ENCODE data around the gene MCF2L.

MCF2L gene

GRCh38 chr13:112951674-112952371, 17.2 kb upstream of the MCF2L start:
- DNase-seq (ENCODE audit: low read depth in 2 of 2) = no peak

- DNase-seq (ENCODE audit: low read depth in 2 of 2) = no peak
These were observed 16.1 kb upstream of the MCF2L start for GRCh38 chr13:112952759-112953551.

- DNase-seq (ENCODE audit: low read depth in 2 of 2) = no peak
These were observed 15.2 kb upstream of the MCF2L start for GRCh38 chr13:112953591-112954487.

GRCh38 chr13:112954488-112955270, 14.3 kb upstream of the MCF2L start:
- DNase-seq (ENCODE audit: low read depth in 2 of 2) = no peak

GRCh38 chr13:112955271-112955937, 13.6 kb upstream of the MCF2L start:
- DNase-seq (ENCODE audit: low read depth in 2 of 2) = no peak

- no peak for DNase-seq (ENCODE audit: low read depth in 2 of 2)
These were observed 13.1 kb upstream of the MCF2L start for GRCh38 chr13:112955956-112956355.

- no peak for DNase-seq (ENCODE audit: low read depth in 2 of 2)
These were observed 12.3 kb upstream of the MCF2L start for GRCh38 chr13:112956571-112957294.

- no peak for DNase-seq (ENCODE audit: low read depth in 2 of 2)
These were observed 11.7 kb upstream of the MCF2L start for GRCh38 chr13:112957295-112957677.

- no peak for DNase-seq (ENCODE audit: low read depth in 2 of 2)
These were observed 10.7 kb upstream of the MCF2L start for GRCh38 chr13:112958127-112958989.

- no peak for DNase-seq (ENCODE audit: low read depth in 2 of 2)
These were observed 9.8 kb upstream of the MCF2L start for GRCh38 chr13:112959206-112959605.

GRCh38 chr13:112959701-112960542, 9.1 kb upstream of the MCF2L start:
- DNase-seq (ENCODE audit: low read depth in 2 of 2) = no peak

- no peak for DNase-seq (ENCODE audit: low read depth in 2 of 2)
These were observed 8.3 kb upstream of the MCF2L start for GRCh38 chr13:112960706-112961105.

GRCh38 chr13:112961457-112962369, 7.3 kb upstream of the MCF2L start:
- no peak for DNase-seq (ENCODE audit: low read depth in 2 of 2)

GRCh38 chr13:112962396-112962795, 6.6 kb upstream of the MCF2L start:
- DNase-seq (ENCODE audit: low read depth in 2 of 2) = no peak

GRCh38 chr13:112962911-112963625, 5.9 kb upstream of the MCF2L start:
- DNase-seq (ENCODE audit: low read depth in 2 of 2) = no peak

- no peak for DNase-seq (ENCODE audit: low read depth in 2 of 2)
These were observed 5.4 kb upstream of the MCF2L start for GRCh38 chr13:112963641-112964040.
